ENCODE measurements around the gene FAM83D.

DNA sequence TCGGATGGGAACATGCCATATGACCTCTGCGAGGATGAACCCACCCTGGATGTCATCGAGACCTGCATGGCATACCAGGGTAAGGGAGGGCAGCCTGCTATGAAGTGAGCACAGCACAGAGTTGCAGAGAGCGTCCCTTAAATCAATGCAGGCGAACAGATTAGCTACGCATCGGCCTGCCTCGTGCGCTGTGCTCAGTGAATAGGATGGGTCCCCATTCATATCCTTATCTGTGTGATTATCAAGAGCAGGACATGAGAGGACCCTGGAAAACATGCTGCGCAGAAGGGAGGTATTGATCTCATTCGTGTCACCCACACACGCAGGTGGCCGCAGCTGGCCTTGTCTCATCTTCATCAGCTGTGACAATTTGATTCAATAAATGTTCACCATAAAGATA is 25.6 kb upstream of the FAM83D start:
- TF ChIP-seq POLR2A (IDR thresholded peaks at IDR 0.05) = no peak
- TF ChIP-seq, protein P1, sequence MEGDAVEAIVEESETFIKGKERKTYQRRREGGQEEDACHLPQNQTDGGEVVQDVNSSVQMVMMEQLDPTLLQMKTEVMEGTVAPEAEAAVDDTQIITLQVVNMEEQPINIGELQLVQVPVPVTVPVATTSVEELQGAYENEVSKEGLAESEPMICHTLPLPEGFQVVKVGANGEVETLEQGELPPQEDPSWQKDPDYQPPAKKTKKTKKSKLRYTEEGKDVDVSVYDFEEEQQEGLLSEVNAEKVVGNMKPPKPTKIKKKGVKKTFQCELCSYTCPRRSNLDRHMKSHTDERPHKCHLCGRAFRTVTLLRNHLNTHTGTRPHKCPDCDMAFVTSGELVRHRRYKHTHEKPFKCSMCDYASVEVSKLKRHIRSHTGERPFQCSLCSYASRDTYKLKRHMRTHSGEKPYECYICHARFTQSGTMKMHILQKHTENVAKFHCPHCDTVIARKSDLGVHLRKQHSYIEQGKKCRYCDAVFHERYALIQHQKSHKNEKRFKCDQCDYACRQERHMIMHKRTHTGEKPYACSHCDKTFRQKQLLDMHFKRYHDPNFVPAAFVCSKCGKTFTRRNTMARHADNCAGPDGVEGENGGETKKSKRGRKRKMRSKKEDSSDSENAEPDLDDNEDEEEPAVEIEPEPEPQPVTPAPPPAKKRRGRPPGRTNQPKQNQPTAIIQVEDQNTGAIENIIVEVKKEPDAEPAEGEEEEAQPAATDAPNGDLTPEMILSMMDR (IDR thresholded peaks at IDR 0.05) = no peak
